GM18499 (cell line): Measurements from ENCODE around the gene CLPTM1L.
A peak's percentile ranks its signal among the peaks of the same experiment; 100 is the strongest.

Source experiments
- ATAC-seq: cut with Tn5 transposase; IDR thresholded peaks from one replicate; pipeline ENCODE4 v1.9.1; 2021; ENCODE audit warnings: moderate number of reproducible peaks; ENCODE audit not compliant: insufficient read depth, unreplicated experiment

Gene CLPTM1L

GRCh38 chr5:1317921-1318565 lies 26.9 kb downstream of the CLPTM1L start:
- no peak for ATAC-seq

GRCh38 chr5:1316588-1317340 lies 28.1 kb downstream of the CLPTM1L start:
- ATAC-seq: no peak

GRCh38 chr5:1315709-1316587 lies 29.0 kb downstream of the CLPTM1L start:
- peak; percentile 33 for ATAC-seq

GRCh38 chr5:1315018-1315708 lies 29.7 kb downstream of the CLPTM1L start:
- no peak for ATAC-seq

GRCh38 chr5:1314564-1314982 lies 30.3 kb downstream of the CLPTM1L start:
- no peak for ATAC-seq

GRCh38 chr5:1312993-1313833 lies 31.7 kb downstream of the CLPTM1L start:
- ATAC-seq: peak; percentile 74

GRCh38 chr5:1312206-1312605 lies 32.7 kb downstream of the CLPTM1L start:
- no peak for ATAC-seq

GRCh38 chr5:1311439-1312055 lies 33.4 kb downstream of the CLPTM1L start:
- ATAC-seq: no peak

- no peak for ATAC-seq
Observed at GRCh38 chr5:1310118-1310517, 34.8 kb downstream of the CLPTM1L start.

GRCh38 chr5:1304033-1304432 lies 40.9 kb downstream of the CLPTM1L start:
- ATAC-seq: no peak

GRCh38 chr5:1302258-1302657 lies 42.6 kb downstream of the CLPTM1L start:
- ATAC-seq: no peak

- no peak for ATAC-seq
Observed at GRCh38 chr5:1300581-1301083, 44.3 kb downstream of the CLPTM1L start.

- ATAC-seq: no peak
Observed at GRCh38 chr5:1299961-1300360, 44.9 kb downstream of the CLPTM1L start.

- ATAC-seq: no peak
Observed at GRCh38 chr5:1299511-1299850, 45.4 kb downstream of the CLPTM1L start.

GRCh38 chr5:1298723-1299510 lies 46.0 kb downstream of the CLPTM1L start:
- no peak for ATAC-seq

- ATAC-seq: no peak
Observed at GRCh38 chr5:1298067-1298551, 46.8 kb downstream of the CLPTM1L start.

GRCh38 chr5:1297243-1297642 lies 47.7 kb downstream of the CLPTM1L start:
- no peak for ATAC-seq

- no peak for ATAC-seq
Observed at GRCh38 chr5:1295650-1296037, 49.3 kb downstream of the CLPTM1L start.
